ENCODE results near the gene LRRC56.

LRRC56 gene

DNA sequence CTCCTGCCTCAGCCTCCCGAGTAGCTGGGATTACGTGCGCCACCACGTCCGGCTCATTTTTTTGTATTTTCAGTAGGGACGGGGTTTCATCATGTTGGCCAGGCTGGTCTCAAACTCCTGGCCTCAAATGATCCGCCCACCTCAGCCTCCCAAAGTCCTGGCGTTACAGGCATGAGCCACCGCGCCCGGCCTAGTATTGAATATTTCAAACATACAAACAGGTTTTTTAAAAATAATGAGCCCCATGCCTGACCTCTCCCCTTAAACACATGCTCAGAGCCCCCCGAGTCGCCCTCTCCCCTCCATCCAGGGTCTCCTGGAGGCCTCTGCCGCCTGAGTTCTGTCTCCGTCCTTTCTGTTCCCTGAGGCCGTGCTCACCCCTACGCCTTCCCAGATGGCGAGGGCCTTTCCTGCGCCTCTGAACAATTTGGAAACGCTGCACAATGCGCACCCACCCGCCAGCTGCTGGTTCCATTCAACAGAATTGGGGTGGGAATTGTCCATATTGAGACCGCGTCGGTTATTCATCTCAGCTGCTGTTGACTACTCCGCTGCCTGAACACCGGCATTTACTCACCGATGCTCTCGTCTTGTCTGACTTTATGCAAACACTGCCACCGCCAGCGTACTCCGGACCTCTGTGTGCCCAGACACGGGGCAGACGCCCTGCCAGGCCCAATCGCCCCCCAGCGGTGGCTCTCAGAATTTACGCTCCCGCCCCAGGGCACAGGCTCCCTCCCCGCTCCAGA lies 16.7 kb upstream of the LRRC56 start:
- H3K9ac ChIP-seq (ENCODE audit: low read length in 5 of 5) = no peak overlapping the region
- H3K4me3 ChIP-seq (ENCODE audit: low read depth in 1 of 5, low read length in 5 of 5) = no peak overlapping the region
- H3K9me3 ChIP-seq (ENCODE audit: control insufficient read depth in 5 of 5, low read length in 5 of 5) = peaks cover 0 to 3% (median 0%) of the 10 kb centered on the region in 5 donors
- no peaks in the 10 kb centered on the region for H3K27me3 ChIP-seq (ENCODE audit: control insufficient read depth in 5 of 5, insufficient read depth in 4 of 5, low read length in 5 of 5)
- H3K27ac ChIP-seq (ENCODE audit: low read depth, low read length) = no peak overlapping the region
- H3K4me1 ChIP-seq (ENCODE audit: control insufficient read depth in 5 of 5, insufficient read depth in 5 of 5, low read length in 5 of 5) = peaks cover 0 to 7% (median 4%) of the 10 kb centered on the region in 5 donors
- H3K36me3 ChIP-seq (ENCODE audit: control insufficient read depth in 5 of 5, insufficient read depth in 5 of 5, low read length in 5 of 5) = no peaks in the 10 kb centered on the region

DNA sequence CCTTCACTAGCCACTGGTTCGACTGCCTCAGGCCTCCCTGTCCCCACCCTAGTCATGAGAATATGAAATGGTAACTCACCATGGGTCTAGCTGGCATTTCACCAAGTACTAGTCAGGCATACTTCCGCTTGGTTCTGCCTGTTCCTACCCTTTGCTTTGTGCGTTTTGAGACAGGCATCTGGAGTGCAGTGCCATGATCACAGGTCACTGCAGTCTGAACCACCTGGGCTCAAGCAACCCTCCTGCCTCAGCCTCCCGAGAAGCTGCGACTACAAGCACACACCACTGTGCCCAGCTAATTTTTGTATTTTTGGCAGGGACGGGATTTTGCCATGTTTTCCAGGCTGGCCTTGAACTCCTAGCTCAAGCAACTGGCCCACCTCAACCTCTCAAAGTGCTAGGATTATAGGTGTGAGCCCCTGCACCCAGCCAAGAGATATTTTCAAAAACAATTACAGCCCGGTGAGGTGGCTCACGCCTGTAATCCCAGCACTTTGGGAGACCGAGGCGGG lies 16.1 kb upstream of the LRRC56 start:
- H3K27me3 ChIP-seq (ENCODE audit: control insufficient read depth in 5 of 5, insufficient read depth in 4 of 5, low read length in 5 of 5) = no peaks in the 10 kb centered on the region
- H3K4me1 ChIP-seq (ENCODE audit: control insufficient read depth in 5 of 5, insufficient read depth in 5 of 5, low read length in 5 of 5) = peaks cover 0 to 7% (median 4%) of the 10 kb centered on the region in 5 donors
- H3K27ac ChIP-seq (ENCODE audit: low read depth, low read length) = no peak overlapping the region
- H3K36me3 ChIP-seq (ENCODE audit: control insufficient read depth in 5 of 5, insufficient read depth in 5 of 5, low read length in 5 of 5) = no peaks in the 10 kb centered on the region
- H3K9ac ChIP-seq (ENCODE audit: low read length in 5 of 5) = no peak overlapping the region
- H3K9me3 ChIP-seq (ENCODE audit: control insufficient read depth in 5 of 5, low read length in 5 of 5) = peaks cover 0 to 3% (median 0%) of the 10 kb centered on the region in 5 donors
- H3K4me3 ChIP-seq (ENCODE audit: low read depth in 1 of 5, low read length in 5 of 5) = no peak overlapping the region

DNA sequence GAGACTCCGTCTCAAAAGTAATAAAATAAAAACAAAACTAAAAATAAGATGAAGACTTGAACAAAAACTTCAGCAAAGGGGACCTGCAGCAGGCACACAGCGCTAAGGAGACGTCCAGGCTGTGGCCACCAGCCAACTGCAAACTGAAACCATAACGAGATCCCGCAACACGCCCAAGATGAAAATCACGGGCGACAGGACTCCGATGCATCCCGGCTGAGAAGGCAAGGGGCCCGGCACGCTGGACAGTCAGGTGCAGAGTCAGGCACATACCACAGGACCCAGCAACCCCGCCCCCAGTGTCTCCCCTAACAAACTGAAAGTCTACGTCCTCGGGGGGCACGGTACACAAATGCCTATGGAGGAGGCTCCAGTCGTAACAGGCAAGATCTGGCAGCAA lies 11.1 kb upstream of the LRRC56 start:
- H3K4me3 ChIP-seq (ENCODE audit: low read depth in 1 of 5, low read length in 5 of 5) = no peak overlapping the region
- peaks cover 0 to 11% (median 5%) of the 10 kb centered on the region in 5 donors for H3K36me3 ChIP-seq (ENCODE audit: control insufficient read depth in 5 of 5, insufficient read depth in 5 of 5, low read length in 5 of 5)
- no peaks in the 10 kb centered on the region for H3K4me1 ChIP-seq (ENCODE audit: control insufficient read depth in 5 of 5, insufficient read depth in 5 of 5, low read length in 5 of 5)
- H3K9ac ChIP-seq (ENCODE audit: low read length in 5 of 5) = no peak overlapping the region
- no peak overlapping the region for H3K27ac ChIP-seq (ENCODE audit: low read depth, low read length)
- no peaks in the 10 kb centered on the region for H3K9me3 ChIP-seq (ENCODE audit: control insufficient read depth in 5 of 5, low read length in 5 of 5)
- no peaks in the 10 kb centered on the region for H3K27me3 ChIP-seq (ENCODE audit: control insufficient read depth in 5 of 5, insufficient read depth in 4 of 5, low read length in 5 of 5)

DNA sequence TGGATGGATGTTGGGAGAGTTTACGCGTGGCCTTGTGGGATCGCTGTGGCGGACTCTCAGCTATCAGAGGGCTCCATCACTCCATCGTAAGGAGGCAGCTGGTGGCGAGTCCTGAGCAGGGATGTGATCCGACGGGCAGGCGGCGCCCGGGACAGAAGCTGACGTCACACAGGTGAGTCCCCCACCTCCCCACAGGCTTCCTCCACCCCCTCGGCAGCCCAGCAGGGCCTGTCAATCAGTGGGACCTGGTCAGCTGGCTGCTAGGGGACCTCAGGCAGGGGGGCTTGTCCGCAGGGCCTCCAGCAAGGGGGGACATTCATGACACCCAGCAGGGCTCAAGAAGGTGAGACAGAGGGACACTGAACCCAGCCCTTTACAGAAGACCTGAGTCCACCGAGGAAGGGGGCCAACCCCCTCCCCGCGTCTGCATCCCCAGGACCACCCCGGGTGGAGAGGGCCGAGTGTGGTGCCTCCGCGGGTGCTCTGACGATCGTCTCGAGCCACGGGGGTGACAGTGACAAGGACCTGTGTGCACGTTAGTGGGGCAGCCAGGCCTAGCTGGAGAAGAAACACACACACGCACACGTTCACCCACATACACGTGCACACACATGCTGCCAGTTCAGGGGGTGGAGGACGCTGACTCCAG lies 9.0 kb upstream of the LRRC56 start:
- Histone ChIP-seq H3K4me1 (ENCODE audit: control insufficient read depth in 5 of 5, insufficient read depth in 5 of 5, low read length in 5 of 5) (peaks cover 0 to 15% (median 3%) of the 10 kb centered on the region in 5 donors), H3K36me3 (ENCODE audit: control insufficient read depth in 5 of 5, insufficient read depth in 5 of 5, low read length in 5 of 5) (peaks cover 0 to 32% (median 23%) of the 10 kb centered on the region in 5 donors), H3K4me3 (ENCODE audit: low read depth in 1 of 5, low read length in 5 of 5) (no peak overlapping the region), H3K27me3 (ENCODE audit: control insufficient read depth in 5 of 5, insufficient read depth in 4 of 5, low read length in 5 of 5) (no peaks in the 10 kb centered on the region), H3K9ac (ENCODE audit: low read length in 5 of 5) (no peak overlapping the region), H3K9me3 (ENCODE audit: control insufficient read depth in 5 of 5, low read length in 5 of 5) (no peaks in the 10 kb centered on the region), H3K27ac (ENCODE audit: low read depth, low read length) (no peak overlapping the region)

DNA sequence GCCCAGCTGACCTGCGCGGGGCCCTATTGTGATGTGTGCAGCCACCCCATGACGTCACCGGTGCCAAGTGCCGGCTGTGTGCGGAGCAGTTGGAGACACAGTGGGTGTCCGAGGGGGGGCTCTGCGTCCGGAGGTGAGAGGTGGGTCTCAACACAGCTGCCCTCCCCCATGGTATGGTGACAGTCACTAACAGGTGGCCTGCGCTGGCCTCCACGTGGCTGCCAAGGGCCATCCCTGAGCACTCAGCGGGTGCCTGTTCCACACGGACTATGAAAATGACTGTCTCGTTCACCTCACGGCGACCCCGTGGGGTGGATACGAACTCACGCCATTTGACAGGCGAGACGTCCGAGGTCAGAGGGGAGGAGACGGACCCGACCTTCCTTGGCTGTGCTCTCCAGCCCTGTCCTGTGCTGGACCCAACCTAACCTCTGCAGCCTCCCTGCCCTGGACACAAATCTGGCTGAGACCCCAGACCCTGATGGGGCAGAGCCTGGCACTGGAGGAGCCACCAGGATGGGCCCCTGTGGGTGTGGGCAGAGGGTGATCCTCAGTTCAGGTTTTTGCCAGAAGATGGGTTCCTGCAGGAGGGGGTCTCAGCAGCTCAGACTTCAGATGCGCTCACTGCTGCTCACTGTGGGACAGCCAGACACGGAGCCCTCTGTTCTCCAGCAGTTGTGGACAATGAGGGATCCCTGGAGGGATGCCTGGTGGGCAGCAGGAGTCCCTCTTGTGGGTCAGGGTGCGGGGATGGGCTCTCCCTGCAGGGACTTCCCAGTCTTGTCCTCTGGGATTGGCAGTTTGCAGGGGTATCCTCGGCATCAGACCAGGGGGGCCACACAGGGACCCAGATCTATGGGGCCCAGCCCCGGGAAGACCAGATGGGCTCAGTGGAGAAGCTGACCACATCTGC lies 8.3 kb upstream of the LRRC56 start:
- H3K27ac ChIP-seq (ENCODE audit: low read depth, low read length) = no peak overlapping the region
- peaks cover 5 to 22% (median 8%) of the 10 kb centered on the region in 5 donors for H3K4me1 ChIP-seq (ENCODE audit: control insufficient read depth in 5 of 5, insufficient read depth in 5 of 5, low read length in 5 of 5)
- H3K27me3 ChIP-seq (ENCODE audit: control insufficient read depth in 5 of 5, insufficient read depth in 4 of 5, low read length in 5 of 5) = no peaks in the 10 kb centered on the region
- H3K9ac ChIP-seq (ENCODE audit: low read length in 5 of 5) = no peak overlapping the region
- H3K9me3 ChIP-seq (ENCODE audit: control insufficient read depth in 5 of 5, low read length in 5 of 5) = no peaks in the 10 kb centered on the region
- H3K36me3 ChIP-seq (ENCODE audit: control insufficient read depth in 5 of 5, insufficient read depth in 5 of 5, low read length in 5 of 5) = peaks cover 0 to 37% (median 29%) of the 10 kb centered on the region in 5 donors
- H3K4me3 ChIP-seq (ENCODE audit: low read depth in 1 of 5, low read length in 5 of 5) = no peak overlapping the region

DNA sequence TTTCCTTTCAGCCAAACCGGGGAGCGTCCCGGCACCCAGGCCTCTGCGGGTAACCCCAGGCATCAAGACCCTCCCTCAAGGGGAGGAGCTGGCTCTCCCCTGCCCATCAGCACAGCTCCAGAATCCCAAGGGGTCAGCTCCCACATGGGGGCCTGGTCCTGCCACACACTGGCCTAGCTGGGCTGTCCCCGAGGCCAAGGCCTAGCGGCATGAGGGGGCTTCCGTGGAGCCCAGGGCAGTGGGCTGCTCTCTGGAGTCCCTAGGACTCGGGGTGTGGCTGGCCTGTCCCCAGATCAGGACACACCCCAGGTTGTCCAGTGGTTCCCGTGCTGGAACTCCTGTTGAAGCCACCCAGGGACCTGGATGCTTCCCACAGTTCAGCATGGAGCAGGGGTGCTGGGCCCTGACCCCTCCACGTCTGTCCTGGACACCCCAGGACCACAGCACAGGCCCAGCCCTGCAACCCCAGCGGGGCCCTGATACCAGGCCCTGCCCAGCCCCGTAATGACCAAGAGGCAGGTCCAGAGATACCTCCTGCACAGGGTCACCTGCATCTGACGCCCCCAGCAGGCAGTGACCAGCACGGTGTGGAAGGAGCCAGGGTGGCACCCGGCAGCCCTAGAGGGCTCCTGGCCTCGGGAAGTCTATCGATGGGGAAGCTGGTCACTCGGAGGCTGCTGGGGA lies 7.5 kb upstream of the LRRC56 start:
- Histone ChIP-seq H3K27me3 (ENCODE audit: control insufficient read depth in 5 of 5, insufficient read depth in 4 of 5, low read length in 5 of 5) (no peaks in the 10 kb centered on the region), H3K36me3 (ENCODE audit: control insufficient read depth in 5 of 5, insufficient read depth in 5 of 5, low read length in 5 of 5) (peaks cover 0 to 37% (median 29%) of the 10 kb centered on the region in 5 donors), H3K9me3 (ENCODE audit: control insufficient read depth in 5 of 5, low read length in 5 of 5) (no peaks in the 10 kb centered on the region), H3K9ac (ENCODE audit: low read length in 5 of 5) (no peak overlapping the region), H3K27ac (ENCODE audit: low read depth, low read length) (no peak overlapping the region), H3K4me1 (ENCODE audit: control insufficient read depth in 5 of 5, insufficient read depth in 5 of 5, low read length in 5 of 5) (peaks cover 6 to 30% (median 16%) of the 10 kb centered on the region in 5 donors), H3K4me3 (ENCODE audit: low read depth in 1 of 5, low read length in 5 of 5) (no peak overlapping the region)

DNA sequence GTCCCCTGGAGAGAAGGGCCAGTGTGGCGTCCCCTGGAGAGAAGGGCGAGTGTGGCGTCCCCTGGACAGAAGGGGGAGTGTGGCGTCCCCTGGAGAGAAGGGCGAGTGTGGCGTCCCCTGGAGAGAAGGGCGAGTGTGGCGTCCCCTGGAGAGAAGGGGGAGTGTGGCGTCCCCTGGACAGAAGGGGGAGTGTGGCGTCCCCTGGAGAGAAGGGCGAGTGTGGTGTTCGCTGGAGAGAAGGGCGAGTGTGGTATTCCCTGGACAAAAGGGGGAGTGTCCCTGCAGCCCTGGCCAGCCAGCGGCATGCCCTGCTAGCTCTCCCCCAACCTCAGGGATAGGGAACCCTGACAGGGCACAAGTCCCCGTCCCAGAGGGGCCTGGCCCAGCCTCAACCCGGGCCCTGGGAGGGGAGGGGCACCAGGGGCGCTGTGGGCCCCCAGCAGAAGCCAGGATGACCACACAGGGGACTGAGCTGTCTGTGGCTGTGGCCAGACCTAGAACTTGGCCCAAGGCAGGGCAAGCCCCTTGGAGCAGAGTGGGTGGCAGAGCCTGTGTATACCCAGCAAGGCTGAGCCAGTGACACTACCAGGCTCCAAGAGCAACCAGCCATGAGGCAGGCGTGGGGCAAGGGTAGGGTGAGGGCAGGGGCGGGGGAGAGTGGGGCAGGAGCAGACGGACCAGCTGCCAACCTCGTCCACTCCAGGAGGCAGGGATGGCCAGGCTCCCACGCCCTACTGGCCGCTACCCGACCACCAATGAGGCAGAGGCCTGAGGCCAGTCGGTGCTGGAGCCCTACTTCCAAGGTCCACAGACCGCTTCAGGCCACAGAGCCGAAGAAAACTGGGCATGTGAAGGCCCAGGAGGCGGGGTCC lies 6.1 kb upstream of the LRRC56 start:
- Histone ChIP-seq H3K4me1 (ENCODE audit: control insufficient read depth in 5 of 5, insufficient read depth in 5 of 5, low read length in 5 of 5) (peaks cover 6 to 37% (median 20%) of the 10 kb centered on the region in 5 donors), H3K27ac (ENCODE audit: low read depth, low read length) (no peak overlapping the region), H3K36me3 (ENCODE audit: control insufficient read depth in 5 of 5, insufficient read depth in 5 of 5, low read length in 5 of 5) (peaks cover 0 to 37% (median 29%) of the 10 kb centered on the region in 5 donors)

DNA sequence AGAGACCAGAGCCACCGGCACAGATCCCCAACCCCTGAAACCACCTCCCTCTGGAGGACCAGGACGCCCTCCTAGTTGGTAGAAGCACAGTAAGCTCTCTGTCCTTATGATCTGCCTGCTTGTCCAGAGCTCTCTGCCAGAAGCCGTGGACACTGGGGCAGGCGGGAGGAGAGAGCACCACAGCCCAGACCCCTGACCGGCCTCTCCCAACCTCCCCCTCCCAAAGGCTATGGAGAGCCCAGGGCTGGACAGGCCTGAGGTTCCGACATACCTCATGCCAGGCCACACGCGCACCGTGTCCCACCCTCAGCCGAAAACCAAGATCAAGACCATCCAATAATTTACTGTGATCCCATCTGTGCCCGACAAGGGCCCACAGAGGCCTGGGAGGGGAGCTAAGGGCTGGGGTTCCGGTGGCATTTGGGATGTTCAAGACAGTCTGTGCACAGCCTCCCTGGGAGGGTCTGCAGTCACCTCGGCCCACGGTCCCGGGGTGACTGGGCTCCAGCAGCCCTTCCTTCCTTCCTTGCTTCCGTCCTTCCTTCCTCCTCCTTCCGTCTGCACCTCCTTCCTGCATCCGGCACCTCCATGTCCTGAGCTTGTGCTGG lies 5.3 kb upstream of the LRRC56 start:
- no peak overlapping the region for H3K4me3 ChIP-seq (ENCODE audit: low read depth in 1 of 5, low read length in 5 of 5)
- H3K27me3 ChIP-seq (ENCODE audit: control insufficient read depth in 5 of 5, insufficient read depth in 4 of 5, low read length in 5 of 5) = peaks cover 0 to 5% (median under 1%) of the 10 kb centered on the region in 5 donors
- no peak overlapping the region for H3K27ac ChIP-seq (ENCODE audit: low read depth, low read length)
- H3K9me3 ChIP-seq (ENCODE audit: control insufficient read depth in 5 of 5, low read length in 5 of 5) = no peaks in the 10 kb centered on the region
- H3K9ac ChIP-seq (ENCODE audit: low read length in 5 of 5) = no peak overlapping the region
- peaks cover 0 to 37% (median 29%) of the 10 kb centered on the region in 5 donors for H3K36me3 ChIP-seq (ENCODE audit: control insufficient read depth in 5 of 5, insufficient read depth in 5 of 5, low read length in 5 of 5)
- H3K4me1 ChIP-seq (ENCODE audit: control insufficient read depth in 5 of 5, insufficient read depth in 5 of 5, low read length in 5 of 5) = peaks cover 6 to 44% (median 29%) of the 10 kb centered on the region in 5 donors

More for the DNA sequence above, 6.1 kb upstream of the LRRC56 start:
- H3K27me3 ChIP-seq (ENCODE audit: control insufficient read depth in 5 of 5, insufficient read depth in 4 of 5, low read length in 5 of 5) = no peaks in the 10 kb centered on the region
- no peak overlapping the region for H3K4me3 ChIP-seq (ENCODE audit: low read depth in 1 of 5, low read length in 5 of 5)
- no peak overlapping the region for H3K9ac ChIP-seq (ENCODE audit: low read length in 5 of 5)
- H3K9me3 ChIP-seq (ENCODE audit: control insufficient read depth in 5 of 5, low read length in 5 of 5) = no peaks in the 10 kb centered on the region

Data from subcutaneous abdominal adipose tissue (tissue), 5 donors.